ENCODE measurements around the gene MAPRE3.

MAPRE3 gene

GRCh38 chr2:27007416-27008374, 37.3 kb downstream of the MAPRE3 start:
- H3K9ac ChIP-seq (ENCODE audit: low read length): no peak overlapping the region
- no peaks in the 10 kb centered on the region for H3K27me3 ChIP-seq (ENCODE audit: control insufficient read depth, insufficient read depth, low read length)
- H3K4me1 ChIP-seq (ENCODE audit: control insufficient read depth, low read depth, low read length): no peaks in the 10 kb centered on the region
- H3K4me3 ChIP-seq (ENCODE audit: low read length): no peak overlapping the region
- no peaks in the 10 kb centered on the region for H3K9me3 ChIP-seq (ENCODE audit: control insufficient read depth, low read depth, low read length)
- no peak overlapping the region for H3K27ac ChIP-seq (ENCODE audit: low read length)
- H3K36me3 ChIP-seq (ENCODE audit: control insufficient read depth, low read depth, low read length): no peaks in the 10 kb centered on the region

DNA sequence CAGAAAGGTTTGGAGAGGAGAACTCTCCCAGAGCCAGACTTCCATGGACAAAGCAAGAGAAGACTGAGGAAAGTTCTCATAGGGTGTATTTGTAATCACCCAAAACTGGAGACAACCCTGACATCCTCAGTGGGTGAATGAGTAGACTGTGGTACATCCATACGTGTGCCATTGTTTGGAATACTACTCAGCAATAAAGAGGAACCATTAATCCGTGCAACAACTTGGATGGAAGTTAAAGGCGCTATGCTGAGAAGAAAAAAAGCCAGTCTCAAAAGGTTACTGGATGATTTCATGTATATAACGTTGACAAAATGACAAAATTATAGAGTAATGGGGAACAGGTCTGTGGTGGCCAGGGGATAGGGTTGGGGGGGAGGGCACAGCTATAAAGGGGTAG, 38.2 kb downstream of the MAPRE3 start:
- Histone ChIP-seq H3K9me3 (ENCODE audit: control insufficient read depth, low read depth, low read length) (no peaks in the 10 kb centered on the region), H3K27ac (ENCODE audit: low read length) (no peak overlapping the region), H3K4me3 (ENCODE audit: low read length) (no peak overlapping the region), H3K4me1 (ENCODE audit: control insufficient read depth, low read depth, low read length) (no peaks in the 10 kb centered on the region), H3K36me3 (ENCODE audit: control insufficient read depth, low read depth, low read length) (no peaks in the 10 kb centered on the region), H3K9ac (ENCODE audit: low read length) (no peak overlapping the region), H3K27me3 (ENCODE audit: control insufficient read depth, insufficient read depth, low read length) (no peaks in the 10 kb centered on the region)

GRCh38 chr2:27009083-27009482, 38.6 kb downstream of the MAPRE3 start:
- Histone ChIP-seq H3K36me3 (ENCODE audit: control insufficient read depth, low read depth, low read length) (no peaks in the 10 kb centered on the region), H3K9ac (ENCODE audit: low read length) (no peak overlapping the region), H3K4me3 (ENCODE audit: low read length) (no peak overlapping the region), H3K27ac (ENCODE audit: low read length) (no peak overlapping the region), H3K4me1 (ENCODE audit: control insufficient read depth, low read depth, low read length) (no peaks in the 10 kb centered on the region), H3K9me3 (ENCODE audit: control insufficient read depth, low read depth, low read length) (no peaks in the 10 kb centered on the region), H3K27me3 (ENCODE audit: control insufficient read depth, insufficient read depth, low read length) (no peaks in the 10 kb centered on the region)

DNA sequence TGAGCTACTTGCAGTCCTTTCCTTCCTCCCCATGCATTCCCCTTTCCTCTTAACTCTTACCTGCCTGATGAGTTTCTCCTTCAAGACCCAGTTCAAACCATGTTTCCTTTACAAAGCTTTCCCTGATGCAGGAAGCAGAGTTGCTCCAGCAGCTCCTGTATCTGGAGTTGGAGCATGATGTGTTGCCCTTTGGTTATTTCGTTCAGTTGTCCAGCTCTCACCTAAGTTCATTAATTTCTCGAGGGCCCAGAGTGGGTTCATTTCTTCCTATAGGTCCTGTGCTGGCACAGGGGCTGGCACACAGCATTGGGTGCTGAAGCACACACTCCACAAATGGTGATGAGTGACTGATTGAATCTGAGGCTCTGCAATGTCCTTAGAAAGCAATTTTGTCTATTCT, 39.3 kb downstream of the MAPRE3 start:
- no peak overlapping the region for H3K9ac ChIP-seq (ENCODE audit: low read length)
- no peaks in the 10 kb centered on the region for H3K27me3 ChIP-seq (ENCODE audit: control insufficient read depth, insufficient read depth, low read length)
- H3K36me3 ChIP-seq (ENCODE audit: control insufficient read depth, low read depth, low read length): no peaks in the 10 kb centered on the region
- no peak overlapping the region for H3K4me3 ChIP-seq (ENCODE audit: low read length)
- H3K9me3 ChIP-seq (ENCODE audit: control insufficient read depth, low read depth, low read length): no peaks in the 10 kb centered on the region
- H3K4me1 ChIP-seq (ENCODE audit: control insufficient read depth, low read depth, low read length): no peaks in the 10 kb centered on the region
- H3K27ac ChIP-seq (ENCODE audit: low read length): no peak overlapping the region

DNA sequence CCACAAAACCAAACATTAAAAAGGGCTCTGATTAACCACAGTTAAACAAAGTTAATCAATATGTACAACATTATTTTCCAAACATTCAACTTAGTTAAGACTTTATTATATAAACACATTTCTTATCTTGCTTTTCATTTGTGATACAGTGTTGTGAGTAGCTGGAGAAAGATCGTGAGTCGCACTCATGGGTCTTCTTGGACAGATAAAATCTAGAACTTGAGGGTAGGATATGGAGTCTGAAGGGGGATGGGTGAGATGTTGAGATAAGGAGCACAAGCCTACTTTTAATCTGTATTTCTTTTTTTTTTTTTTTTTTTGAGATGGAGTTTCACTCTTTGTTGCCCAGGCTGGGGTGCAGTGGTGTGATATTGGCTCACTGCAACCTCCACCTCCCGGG, 39.7 kb downstream of the MAPRE3 start:
- Histone ChIP-seq H3K4me1 (ENCODE audit: control insufficient read depth, low read depth, low read length) (no peaks in the 10 kb centered on the region), H3K27ac (ENCODE audit: low read length) (no peak overlapping the region), H3K9ac (ENCODE audit: low read length) (no peak overlapping the region), H3K4me3 (ENCODE audit: low read length) (no peak overlapping the region), H3K9me3 (ENCODE audit: control insufficient read depth, low read depth, low read length) (no peaks in the 10 kb centered on the region), H3K36me3 (ENCODE audit: control insufficient read depth, low read depth, low read length) (no peaks in the 10 kb centered on the region), H3K27me3 (ENCODE audit: control insufficient read depth, insufficient read depth, low read length) (no peaks in the 10 kb centered on the region)

GRCh38 chr2:27013738-27014137, 43.3 kb downstream of the MAPRE3 start:
- Histone ChIP-seq H3K27me3 (ENCODE audit: control insufficient read depth, insufficient read depth, low read length) (no peaks in the 10 kb centered on the region), H3K36me3 (ENCODE audit: control insufficient read depth, low read depth, low read length) (no peaks in the 10 kb centered on the region), H3K27ac (ENCODE audit: low read length) (no peak overlapping the region), H3K4me1 (ENCODE audit: control insufficient read depth, low read depth, low read length) (peaks cover 6% of the 10 kb centered on the region), H3K9ac (ENCODE audit: low read length) (no peak overlapping the region), H3K4me3 (ENCODE audit: low read length) (no peak overlapping the region), H3K9me3 (ENCODE audit: control insufficient read depth, low read depth, low read length) (no peaks in the 10 kb centered on the region)

- Histone ChIP-seq H3K36me3 (ENCODE audit: control insufficient read depth, low read depth, low read length) (no peaks in the 10 kb centered on the region), H3K4me3 (ENCODE audit: low read length) (no peak overlapping the region), H3K27me3 (ENCODE audit: control insufficient read depth, insufficient read depth, low read length) (no peaks in the 10 kb centered on the region), H3K27ac (ENCODE audit: low read length) (no peak overlapping the region), H3K9ac (ENCODE audit: low read length) (no peak overlapping the region), H3K9me3 (ENCODE audit: control insufficient read depth, low read depth, low read length) (no peaks in the 10 kb centered on the region), H3K4me1 (ENCODE audit: control insufficient read depth, low read depth, low read length) (peaks cover 6% of the 10 kb centered on the region)
Measured at GRCh38 chr2:27014771-27015433, 44.5 kb downstream of the MAPRE3 start.

- H3K27ac ChIP-seq (ENCODE audit: low read length): no peak overlapping the region
- H3K27me3 ChIP-seq (ENCODE audit: control insufficient read depth, insufficient read depth, low read length): no peaks in the 10 kb centered on the region
Measured at GRCh38 chr2:27016801-27017325, 46.4 kb downstream of the MAPRE3 start.

GRCh38 chr2:27018142-27018541, 47.7 kb downstream of the MAPRE3 start:
- H3K9me3 ChIP-seq (ENCODE audit: control insufficient read depth, low read depth, low read length): no peaks in the 10 kb centered on the region
- H3K4me3 ChIP-seq (ENCODE audit: low read length): no peak overlapping the region
- H3K27me3 ChIP-seq (ENCODE audit: control insufficient read depth, insufficient read depth, low read length): no peaks in the 10 kb centered on the region
- H3K9ac ChIP-seq (ENCODE audit: low read length): no peak overlapping the region
- H3K4me1 ChIP-seq (ENCODE audit: control insufficient read depth, low read depth, low read length): peaks cover 6% of the 10 kb centered on the region
- no peaks in the 10 kb centered on the region for H3K36me3 ChIP-seq (ENCODE audit: control insufficient read depth, low read depth, low read length)
- no peak overlapping the region for H3K27ac ChIP-seq (ENCODE audit: low read length)

More at GRCh38 chr2:27016801-27017325, 46.4 kb downstream of the MAPRE3 start:
- H3K9ac ChIP-seq (ENCODE audit: low read length): no peak overlapping the region
- no peaks in the 10 kb centered on the region for H3K9me3 ChIP-seq (ENCODE audit: control insufficient read depth, low read depth, low read length)
- no peak overlapping the region for H3K4me3 ChIP-seq (ENCODE audit: low read length)
- H3K4me1 ChIP-seq (ENCODE audit: control insufficient read depth, low read depth, low read length): peaks cover 6% of the 10 kb centered on the region
- no peaks in the 10 kb centered on the region for H3K36me3 ChIP-seq (ENCODE audit: control insufficient read depth, low read depth, low read length)

GRCh38 chr2:27019459-27019858, 49.0 kb downstream of the MAPRE3 start:
- Histone ChIP-seq H3K27me3 (ENCODE audit: control insufficient read depth, insufficient read depth, low read length) (no peaks in the 10 kb centered on the region), H3K36me3 (ENCODE audit: control insufficient read depth, low read depth, low read length) (no peaks in the 10 kb centered on the region), H3K27ac (ENCODE audit: low read length) (no peak overlapping the region), H3K9ac (ENCODE audit: low read length) (no peak overlapping the region), H3K4me1 (ENCODE audit: control insufficient read depth, low read depth, low read length) (peaks cover 8% of the 10 kb centered on the region), H3K9me3 (ENCODE audit: control insufficient read depth, low read depth, low read length) (no peaks in the 10 kb centered on the region), H3K4me3 (ENCODE audit: low read length) (no peak overlapping the region)

DNA sequence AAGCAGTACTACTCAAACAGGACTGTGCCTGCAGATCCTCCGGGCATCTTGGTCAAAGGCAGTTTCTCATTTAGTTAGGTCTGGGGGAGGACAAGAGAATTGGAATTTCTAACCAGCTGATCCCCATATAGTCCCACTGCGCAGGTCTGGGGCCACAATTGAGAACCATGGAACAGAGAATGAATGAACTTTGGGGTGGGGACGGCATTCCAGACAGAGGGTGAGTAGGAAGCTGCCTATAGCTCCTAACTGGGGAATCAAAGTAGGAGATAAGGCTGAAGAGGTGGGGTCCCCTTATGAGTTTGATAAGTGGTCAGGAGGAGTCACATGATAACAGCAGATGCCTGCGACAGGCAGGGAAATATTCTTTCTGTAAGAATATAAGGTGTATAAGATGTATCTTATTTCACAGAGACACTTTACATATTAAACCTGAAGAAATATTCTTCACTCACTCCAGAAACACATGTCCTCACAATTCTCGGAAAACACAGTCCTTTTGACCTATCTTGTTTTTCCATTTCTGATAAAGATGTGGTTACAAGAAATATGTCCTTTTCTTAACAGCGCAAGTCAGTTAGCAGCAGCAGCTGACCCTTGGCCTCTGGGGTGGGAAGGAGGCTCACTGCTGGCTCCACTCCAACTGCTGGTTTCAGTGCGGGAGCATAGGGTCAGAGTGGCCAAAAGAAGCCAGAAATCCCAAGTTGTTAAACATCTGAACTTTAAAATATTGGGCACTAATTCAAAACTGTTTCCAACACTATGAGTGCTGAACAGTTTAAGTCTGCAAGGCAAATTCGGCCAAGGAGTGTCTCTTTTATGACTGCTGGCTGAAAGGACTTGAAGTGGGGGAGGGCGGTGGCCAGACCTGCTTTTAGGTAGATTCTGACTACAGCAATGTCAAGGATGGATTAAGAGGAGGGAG, 49.8 kb downstream of the MAPRE3 start:
- Histone ChIP-seq H3K9ac (ENCODE audit: low read length) (no peak overlapping the region), H3K4me1 (ENCODE audit: control insufficient read depth, low read depth, low read length) (peaks cover 8% of the 10 kb centered on the region), H3K4me3 (ENCODE audit: low read length) (no peak overlapping the region), H3K27me3 (ENCODE audit: control insufficient read depth, insufficient read depth, low read length) (no peaks in the 10 kb centered on the region), H3K9me3 (ENCODE audit: control insufficient read depth, low read depth, low read length) (no peaks in the 10 kb centered on the region), H3K36me3 (ENCODE audit: control insufficient read depth, low read depth, low read length) (no peaks in the 10 kb centered on the region), H3K27ac (ENCODE audit: low read length) (no peak overlapping the region)

Measured in iPS-18a (cell line).